Gastroesophageal sphincter (tissue), 4 donors: ENCODE measurements around the gene KRT15. TPM values are rescaled to one million over a fixed set of nuclear protein-coding genes. Genes with fewer than 3 reads are reported as not detected.
A peak's percentile ranks its signal among the peaks of the same experiment; 100 is the strongest.

Experiments used
- ATAC-seq: fragments of 150-250 bp; one replicate; pipeline ENCODE4 v1.9.1; 2016; ENCODE audit warnings: mild to moderate bottlenecking, moderate library complexity
- H3K27ac ChIP-seq, 4 donors: fragments of 200-600 bp; sonication (generic) in 3 of 4; 1 replicate in 3 of 4; 2 replicates in 1 of 4; pipeline ENCODE4 v1.5.1; 2016 to 2019
- H3K27me3 ChIP-seq: fragments of 200-600 bp; sonication (generic); one replicate; pipeline ENCODE4 v1.5.1; 2019
- H3K36me3 ChIP-seq, 2 donors: fragments of 200-600 bp; sonication (generic); one replicate each; pipeline ENCODE4 v1.5.1; 2019; ENCODE audit warnings: control low read depth in 1 of 2
- H3K4me1 ChIP-seq, 3 donors: fragments of 200-600 bp; sonication (generic); 1 replicate in 2 of 3; 2 replicates in 1 of 3; pipeline ENCODE4 v1.5.1; 2016 to 2019; ENCODE audit warnings: control low read depth in 2 of 3
- H3K4me3 ChIP-seq, 2 donors: fragments of 200-600 bp; sonication (generic); one replicate each; pipeline ENCODE4 v1.5.1; 2019; ENCODE audit warnings: mild to moderate bottlenecking in 1 of 2, moderate library complexity in 1 of 2
- H3K9me3 ChIP-seq, 3 donors: fragments of 200-600 bp; sonication (generic); one replicate each; pipeline ENCODE4 v1.5.1; 2017 to 2019; ENCODE audit warnings: control low read depth in 2 of 3
- CTCF ChIP-seq, 4 experiments: fragments of 200-600 bp in 2 of 4; fragments of 450-650 bp in 2 of 4; sonication (generic) in 1 of 4; IDR thresholded peaks; one replicate each; pipeline ENCODE4 v1.5.1; 2017 to 2019; ENCODE audit warnings: antibody characterized with exemption in 4 of 4, mild to moderate bottlenecking in 2 of 4, moderate library complexity in 2 of 4
- EP300 ChIP-seq: sonication (generic); formaldehyde crosslinking; IDR thresholded peaks from one replicate; pipeline ENCODE4 v1.6.1; 2017; ENCODE audit warnings: antibody characterized with exemption, mild to moderate bottlenecking
- POLR2A ChIP-seq, 2 donors: fragments of 450-650 bp; IDR thresholded peaks; one replicate each; pipeline ENCODE4 v1.6.1; 2017; ENCODE audit warnings: antibody characterized with exemption in 2 of 2, mild to moderate bottlenecking in 2 of 2, moderate library complexity in 1 of 2
- POLR2AphosphoS5 ChIP-seq: sonication (generic); formaldehyde crosslinking; IDR thresholded peaks from one replicate; pipeline ENCODE4 v1.6.1; 2017; ENCODE audit warnings: antibody characterized with exemption
- WGBS, 2 donors: methylation state at CpG; one replicate each; pipeline ENCODE4 v1.1.5; 2018; ENCODE audit warnings: low coverage in 1 of 2; 5-methylcytosine and 5-hydroxymethylcytosine counted together
- total RNA-seq, 4 donors: library from RNA; depleted of rRNA; stranded (reverse); fragments of >200 nt; gene quantifications; one replicate each; pipeline ENCODE4 v1.1.0, GENCODE V29; 2016

KRT15 gene
- total RNA-seq, 4 donors from 2014 or later, result 1.2 to 129 (median 4.2) TPM

GRCh38 chr17:41548844-41549595 is 30.3 kb upstream of the KRT15 start:
- TF ChIP-seq POLR2A (IDR thresholded peaks at IDR 0.05) (no peak), EP300 (no peak), POLR2AphosphoS5 (no peak), CTCF (IDR thresholded peaks at IDR 0.05) (peak; percentile 58 to 76 (median 71))
- H3K4me1 ChIP-seq, result peaks cover 0 to 24% (median 13%) of the 10 kb centered on the region in 3 donors
- peaks cover 5% of the 10 kb centered on the region for H3K27me3 ChIP-seq
- peak overlapping the region in 2 of 4 donors; percentile 32 to 62 for H3K27ac ChIP-seq
- H3K36me3 ChIP-seq, result no peaks in the 10 kb centered on the region
- H3K9me3 ChIP-seq, result peaks cover 0 to 10% (median 0%) of the 10 kb centered on the region in 3 donors
- peak overlapping the region in 1 of 2 donors; percentile 31 for H3K4me3 ChIP-seq
- ATAC-seq, result peak; percentile 88
- 0% methylated on average over 4 of the region's 25 CpGs; no CpG with 5 or more reads in 1 of the 2 donors for WGBS, 2 donors

- peak overlapping the region in 2 of 4 donors; percentile 32 to 62 for H3K27ac ChIP-seq
- peaks cover 0 to 24% (median 13%) of the 10 kb centered on the region in 3 donors for H3K4me1 ChIP-seq
- H3K4me3 ChIP-seq, result peak overlapping the region in 1 of 2 donors; percentile 31
- TF ChIP-seq POLR2A (IDR thresholded peaks at IDR 0.05), result no peak
- peak; percentile 18 for TF ChIP-seq POLR2AphosphoS5
- H3K36me3 ChIP-seq, result no peaks in the 10 kb centered on the region
- peak; percentile 34 for ATAC-seq
- peaks cover 5% of the 10 kb centered on the region for H3K27me3 ChIP-seq
- 50% methylated on average over 2 to 5 of the region's 23 CpGs for WGBS, 2 donors
- peaks cover 0 to 10% (median 0%) of the 10 kb centered on the region in 3 donors for H3K9me3 ChIP-seq
Observed at GRCh38 chr17:41547921-41548843, 29.5 kb upstream of the KRT15 start.

GRCh38 chr17:41547378-41547841 is 28.7 kb upstream of the KRT15 start:
- Histone ChIP-seq H3K36me3 (no peaks in the 10 kb centered on the region), H3K4me3 (no peak overlapping the region), H3K27ac (peak overlapping the region in 1 of 4 donors; percentile 62), H3K27me3 (peaks cover 5% of the 10 kb centered on the region), H3K9me3 (peaks cover 0 to 10% (median 0%) of the 10 kb centered on the region in 3 donors), H3K4me1 (peaks cover 0 to 24% (median 13%) of the 10 kb centered on the region in 3 donors)
- ATAC-seq, result no peak
- WGBS, 2 donors, result 67 to 90% methylated on average over 2 to 3 of the region's 9 CpGs
- TF ChIP-seq POLR2A (IDR thresholded peaks at IDR 0.05), result no peak
- TF ChIP-seq EP300, result no peak
- TF ChIP-seq CTCF (IDR thresholded peaks at IDR 0.05), result no peak
- TF ChIP-seq POLR2AphosphoS5, result no peak

GRCh38 chr17:41546819-41547218 is 28.1 kb upstream of the KRT15 start:
- WGBS, 2 donors, result 90 to 97% methylated on average over 3 of the region's 3 CpGs
- Histone ChIP-seq H3K4me3 (no peak overlapping the region), H3K36me3 (no peaks in the 10 kb centered on the region), H3K27ac (no peak overlapping the region), H3K27me3 (peaks cover 5% of the 10 kb centered on the region), H3K9me3 (peaks cover 0 to 10% (median 0%) of the 10 kb centered on the region in 3 donors), H3K4me1 (peaks cover 0 to 24% (median 13%) of the 10 kb centered on the region in 3 donors)
- no peak for TF ChIP-seq POLR2A (IDR thresholded peaks at IDR 0.05)
- TF ChIP-seq POLR2AphosphoS5, result no peak
- no peak for TF ChIP-seq CTCF (IDR thresholded peaks at IDR 0.05)
- no peak for TF ChIP-seq EP300
- ATAC-seq, result no peak

GRCh38 chr17:41545829-41546410 is 27.2 kb upstream of the KRT15 start:
- TF ChIP-seq CTCF (IDR thresholded peaks at IDR 0.05) (no peak), POLR2AphosphoS5 (no peak), POLR2A (IDR thresholded peaks at IDR 0.05) (no peak), EP300 (no peak)
- Histone ChIP-seq H3K27ac (no peak overlapping the region), H3K27me3 (no peaks in the 10 kb centered on the region), H3K4me1 (peaks cover 0 to 24% (median 13%) of the 10 kb centered on the region in 3 donors), H3K9me3 (peaks cover 0 to 10% (median 0%) of the 10 kb centered on the region in 3 donors), H3K36me3 (no peaks in the 10 kb centered on the region), H3K4me3 (no peak overlapping the region)
- no peak for ATAC-seq
- 51 to 70% methylated on average over 4 to 5 of the region's 13 CpGs for WGBS, 2 donors
